DMS 273 (cell line): ENCODE measurements around the gene STXBP5.

Experiments used
- DNase-seq: peaks from one replicate; lab custom pipeline; 2025; ENCODE audit not compliant: unreplicated experiment; lab: John Stamatoyannopoulos, UW

Gene STXBP5

DNA sequence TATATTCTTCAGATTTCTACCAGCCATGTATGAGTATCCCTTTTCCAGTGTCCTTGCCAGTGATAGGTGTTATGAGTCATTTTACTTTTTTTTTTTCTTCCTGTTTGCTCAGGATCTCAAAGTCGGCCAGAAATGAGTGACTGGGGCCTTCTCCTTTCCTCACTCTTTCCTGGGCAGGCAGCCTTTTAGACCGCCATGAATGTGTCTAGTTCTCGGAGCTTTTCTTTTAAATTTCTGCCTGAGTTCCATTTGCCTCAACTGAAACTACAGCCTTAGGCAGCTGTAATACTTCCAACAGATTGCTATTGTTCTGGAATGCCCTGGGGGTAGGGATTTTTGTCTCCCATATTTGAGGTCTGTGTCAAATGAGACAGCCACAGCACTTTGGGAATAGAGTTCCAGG is 83.7 kb downstream of the STXBP5 start:
- no peak for DNase-seq

DNA sequence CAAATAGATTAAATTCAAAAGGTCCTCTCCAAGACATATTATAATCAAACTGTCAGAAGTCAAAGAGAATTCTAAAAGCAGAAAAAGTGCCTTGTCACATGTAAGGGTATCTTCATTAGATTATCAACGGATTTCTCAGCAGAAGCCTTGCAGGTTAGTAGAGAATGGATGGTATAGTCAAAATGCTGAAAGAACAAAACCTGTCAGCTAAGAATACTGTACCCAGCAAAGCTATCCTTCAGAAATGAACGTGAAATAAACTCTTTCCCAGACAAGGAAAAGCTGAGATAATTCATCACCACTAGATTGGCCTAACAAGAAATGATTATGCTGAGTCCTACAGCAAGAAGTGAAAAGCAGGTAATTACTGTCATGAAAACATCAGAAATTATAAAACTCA is 92.9 kb downstream of the STXBP5 start:
- DNase-seq, result no peak

- no peak for DNase-seq
These were observed 93.6 kb downstream of the STXBP5 start for GRCh38 chr6:147297663-147298316.

DNA sequence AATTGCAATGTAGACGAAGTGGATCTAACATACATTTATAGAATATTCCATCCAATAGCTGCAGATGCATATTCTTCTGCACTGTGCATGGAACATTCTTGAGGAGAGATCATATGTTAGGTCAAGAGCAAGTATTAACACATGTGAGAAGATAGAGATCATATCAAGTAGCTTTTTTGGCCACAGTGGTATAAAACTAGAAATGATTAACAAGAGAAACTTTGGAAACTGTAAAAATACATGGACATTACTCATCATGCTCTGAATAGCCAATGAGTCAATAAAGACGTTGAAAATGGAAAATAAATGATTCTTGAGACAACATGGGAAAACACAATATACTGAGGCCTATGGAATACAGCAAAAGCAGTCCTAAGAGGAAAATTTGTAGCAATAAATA is 94.2 kb downstream of the STXBP5 start:
- no peak for DNase-seq

DNA sequence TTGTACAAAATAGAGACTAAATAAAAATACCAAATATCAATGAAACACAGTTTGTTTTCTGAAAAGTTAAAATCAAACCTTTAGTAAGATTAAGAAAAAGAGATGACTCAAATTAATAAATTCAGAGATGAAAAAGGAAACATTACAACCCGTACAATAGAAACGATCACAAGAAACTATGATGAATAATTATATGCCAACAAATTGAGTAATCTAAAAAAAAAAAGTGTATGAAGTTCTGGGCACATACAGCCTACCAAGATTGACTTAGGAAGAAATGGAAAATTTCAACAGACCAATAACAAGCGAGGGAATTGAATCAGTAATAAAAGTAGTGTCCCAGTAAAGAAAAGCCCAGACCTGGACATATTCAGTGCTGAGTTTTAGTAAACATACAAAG is 94.8 kb downstream of the STXBP5 start:
- no peak for DNase-seq

GRCh38 chr6:147301070-147301469 is 96.9 kb downstream of the STXBP5 start:
- no peak for DNase-seq

GRCh38 chr6:147304016-147304415 is 99.8 kb downstream of the STXBP5 start:
- DNase-seq, result no peak

DNA sequence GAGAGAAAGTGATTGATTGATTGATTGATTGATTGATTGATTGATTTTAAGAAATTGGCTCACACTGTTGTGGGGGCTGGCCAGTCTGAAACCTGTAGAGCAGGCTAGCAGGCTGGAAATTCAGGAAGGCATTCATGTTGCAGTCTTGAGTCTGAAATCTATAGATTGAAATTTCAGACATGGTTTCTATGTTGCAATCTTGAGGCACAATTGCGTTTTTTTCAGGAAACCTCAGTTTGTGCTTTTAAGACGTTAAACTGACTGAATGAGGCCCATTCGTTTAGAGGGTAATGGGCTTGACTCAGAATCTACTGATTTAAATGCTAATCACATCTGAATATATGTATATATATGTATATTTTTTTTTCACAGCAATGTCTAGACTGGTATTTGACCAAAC is 106.3 kb downstream of the STXBP5 start:
- DNase-seq, result no peak

DNA sequence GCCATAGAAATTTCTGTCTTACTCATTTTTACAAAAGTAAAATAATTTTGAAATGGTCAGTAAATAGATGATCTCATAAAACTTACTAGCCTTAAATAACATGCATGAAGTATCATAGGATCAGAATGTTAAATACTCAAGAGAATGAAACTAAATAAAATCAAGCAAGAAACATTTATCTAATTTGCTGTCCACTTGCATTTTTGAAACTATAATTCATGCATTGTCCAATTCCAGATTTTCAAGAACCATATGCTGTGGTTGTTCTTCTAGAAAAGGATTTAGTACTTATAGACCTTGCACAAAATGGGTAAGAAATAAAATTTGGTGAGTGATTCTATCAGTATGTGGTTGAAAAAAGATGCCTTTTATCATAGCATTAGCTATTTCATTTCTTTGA is 107.0 kb downstream of the STXBP5 start:
- DNase-seq, result no peak

DNA sequence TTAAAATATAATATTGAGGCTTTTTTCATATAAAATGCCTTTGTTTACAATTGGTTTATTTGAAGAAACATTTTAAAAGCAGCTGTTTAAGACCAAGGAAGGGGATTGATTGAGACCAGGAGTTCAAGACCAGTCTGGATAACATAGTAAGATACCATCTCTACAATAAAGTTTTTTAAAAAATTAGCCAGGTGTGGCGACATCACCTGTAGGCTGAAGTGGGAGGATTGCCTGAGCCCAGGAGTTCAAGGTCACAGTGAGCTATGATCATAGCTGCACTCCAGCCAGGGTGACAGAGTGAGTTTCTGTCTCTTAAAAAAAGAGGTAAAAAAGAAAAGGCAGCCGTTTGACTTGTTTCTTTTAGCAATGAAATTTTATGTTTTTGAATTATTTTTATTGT is 117.0 kb downstream of the STXBP5 start:
- no peak for DNase-seq

DNA sequence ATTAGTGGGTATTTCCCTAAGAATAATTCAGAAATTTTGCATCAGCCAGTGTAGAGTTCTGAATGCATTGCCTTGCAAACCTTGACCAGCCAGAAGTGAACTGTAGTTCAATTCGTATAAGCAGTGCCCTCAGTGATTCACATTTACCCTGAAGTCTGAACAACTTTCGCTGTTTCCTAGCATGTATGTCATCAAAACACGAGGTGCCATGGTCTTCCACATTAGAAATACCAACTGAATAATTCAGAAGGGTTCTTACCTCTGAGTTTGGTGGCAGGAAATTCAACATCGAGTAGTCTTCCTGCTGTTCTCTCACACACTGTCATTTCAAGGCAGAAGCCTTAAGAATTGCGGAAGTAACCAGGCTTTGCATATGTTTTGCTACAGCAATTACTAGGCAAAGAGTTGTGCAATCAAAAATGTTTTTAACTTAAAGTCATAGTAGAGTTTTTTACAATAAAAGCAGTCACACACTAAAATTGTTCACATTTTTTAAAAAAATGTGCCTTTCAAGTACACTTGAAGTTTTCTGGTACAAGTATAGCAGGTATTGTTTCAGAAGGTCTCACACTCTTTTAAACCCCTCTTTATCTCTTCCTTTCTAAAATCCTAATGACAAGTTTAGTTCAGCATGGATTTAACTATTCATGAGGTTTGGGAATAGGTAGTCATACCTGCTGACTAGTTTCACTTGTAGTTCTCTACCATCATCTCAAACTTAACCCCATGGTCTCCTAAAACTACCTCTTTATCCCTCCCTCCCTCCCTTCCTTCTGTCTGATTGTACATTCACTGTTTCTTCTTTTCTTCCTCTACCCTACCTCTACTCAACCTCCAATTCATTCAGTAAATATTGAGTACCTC is 118.3 kb downstream of the STXBP5 start:
- no peak for DNase-seq

GRCh38 chr6:147325557-147325956 is 121.3 kb downstream of the STXBP5 start:
- no peak for DNase-seq

- no peak for DNase-seq
These were observed 127.2 kb downstream of the STXBP5 start for GRCh38 chr6:147331401-147331800.

DNA sequence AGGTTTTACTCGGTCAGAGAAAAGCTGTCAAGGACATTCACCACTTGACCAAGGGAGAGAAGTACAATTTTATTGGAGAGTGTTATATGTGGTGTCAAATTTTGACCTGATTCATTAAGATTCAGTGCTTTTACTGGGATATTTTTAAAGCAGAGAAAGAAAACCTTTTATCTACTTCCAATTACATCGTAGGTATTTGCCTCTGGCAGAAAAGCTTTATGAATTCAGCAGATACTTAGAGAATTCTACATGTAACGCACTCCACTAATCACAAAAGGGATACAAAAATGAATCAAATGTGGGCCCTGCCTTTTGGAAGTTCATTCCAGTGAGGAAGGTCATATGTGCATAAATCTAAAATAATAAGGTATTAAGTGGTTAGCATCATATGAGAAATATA is 133.7 kb downstream of the STXBP5 start:
- no peak for DNase-seq

- no peak for DNase-seq
These were observed 137.3 kb downstream of the STXBP5 start for GRCh38 chr6:147341486-147341885.

DNA sequence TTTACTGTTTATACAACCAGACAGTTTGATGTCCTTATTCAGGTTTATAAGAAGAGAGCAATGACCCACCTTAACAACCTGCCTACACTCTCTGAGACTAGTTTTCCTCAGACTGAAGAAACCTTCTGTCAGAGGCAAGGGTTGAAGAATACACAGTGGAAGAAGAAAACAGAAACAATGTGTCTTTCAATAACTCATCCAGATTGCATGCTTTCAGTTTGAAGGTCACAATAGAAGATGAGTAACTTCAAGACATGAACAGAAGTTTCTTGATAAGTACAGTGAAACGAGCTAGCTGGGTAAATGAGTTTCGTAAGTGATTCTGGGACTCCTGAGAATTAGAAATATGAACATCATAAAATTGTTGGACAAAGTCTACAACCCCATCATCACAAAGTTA is 141.7 kb downstream of the STXBP5 start:
- DNase-seq, result no peak

DNA sequence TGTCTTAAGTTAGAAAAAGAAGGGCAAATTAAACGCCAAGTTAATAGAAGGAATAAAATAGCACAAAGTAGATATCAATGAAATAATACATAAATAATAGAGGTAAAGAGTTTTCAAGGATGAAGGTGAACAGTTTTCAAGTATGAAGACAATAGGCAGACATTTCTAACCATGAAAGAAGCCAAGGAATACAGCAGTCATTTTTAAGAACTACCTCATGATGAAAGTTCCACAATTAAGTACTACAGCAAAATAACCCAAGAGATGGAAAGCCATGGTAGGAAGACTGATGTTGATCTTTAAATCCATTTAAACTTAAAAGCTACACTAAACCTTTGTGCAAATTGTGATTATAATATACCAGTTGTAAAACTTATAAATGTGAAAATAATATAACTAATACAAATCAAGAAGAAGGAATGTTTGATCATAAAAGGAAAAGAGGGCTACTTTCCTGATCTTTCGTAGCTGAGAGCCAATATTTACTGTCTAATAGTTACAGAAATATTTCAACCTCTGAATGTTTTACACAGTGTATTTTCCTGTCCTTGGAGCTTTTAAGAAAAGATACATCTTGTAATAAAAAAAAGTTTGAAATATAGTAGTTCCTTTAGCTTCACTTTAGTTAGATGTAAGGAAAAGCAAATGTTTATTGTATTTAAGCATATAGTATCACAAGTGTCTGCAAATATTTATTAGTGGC is 143.1 kb downstream of the STXBP5 start:
- DNase-seq, result no peak

DNA sequence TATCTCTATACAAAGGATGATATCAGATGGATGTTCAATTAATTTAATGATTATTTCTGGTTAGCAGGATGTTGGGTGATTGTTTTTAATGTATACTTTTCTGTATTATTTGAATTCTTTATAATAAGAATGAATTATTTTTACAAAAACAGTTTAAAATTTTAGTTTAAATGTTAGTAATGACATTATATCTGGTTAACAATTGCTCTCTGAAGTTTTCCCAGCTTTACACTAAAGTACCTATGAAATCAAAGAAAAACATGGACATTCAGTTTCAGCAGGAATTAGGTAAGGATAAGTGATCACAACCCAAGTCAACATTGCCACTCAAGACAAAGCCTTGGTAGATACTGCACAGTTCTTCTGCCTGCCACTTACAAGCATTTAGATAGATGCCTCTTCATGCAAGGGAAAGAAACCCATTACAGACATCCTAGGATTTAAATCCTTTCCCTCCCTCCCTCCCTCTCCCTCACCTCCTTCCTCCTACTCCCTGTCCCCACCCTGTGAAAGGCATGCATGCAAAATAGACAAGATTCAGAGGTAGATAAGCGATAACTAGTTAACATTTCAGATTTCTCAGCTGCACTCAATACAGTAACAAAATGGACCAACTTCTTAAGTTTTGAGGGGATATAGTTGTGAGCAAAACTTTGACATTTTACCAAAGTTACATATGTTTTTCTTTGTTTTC is 143.8 kb downstream of the STXBP5 start:
- no peak for DNase-seq

- no peak for DNase-seq
These were observed 157.2 kb downstream of the STXBP5 start for GRCh38 chr6:147361311-147361981.

- DNase-seq, result no peak
These were observed 162.1 kb downstream of the STXBP5 start for GRCh38 chr6:147366290-147366689.

- no peak for DNase-seq
These were observed 167.1 kb downstream of the STXBP5 start for GRCh38 chr6:147371325-147371724.
